ENCODE results near the gene TRAF5. TPM values are rescaled to one million over a fixed set of nuclear protein-coding genes. Genes with fewer than 3 reads are reported as not detected.
"Not testable (repeated sequence)": the region's sequence is repeated elsewhere in the genome, so short reads cannot be mapped to it uniquely, and the experiment has no call there.

TRAF5 gene
- total RNA-seq, 1 donor from 2014 or later, result 3.9 TPM

DNA sequence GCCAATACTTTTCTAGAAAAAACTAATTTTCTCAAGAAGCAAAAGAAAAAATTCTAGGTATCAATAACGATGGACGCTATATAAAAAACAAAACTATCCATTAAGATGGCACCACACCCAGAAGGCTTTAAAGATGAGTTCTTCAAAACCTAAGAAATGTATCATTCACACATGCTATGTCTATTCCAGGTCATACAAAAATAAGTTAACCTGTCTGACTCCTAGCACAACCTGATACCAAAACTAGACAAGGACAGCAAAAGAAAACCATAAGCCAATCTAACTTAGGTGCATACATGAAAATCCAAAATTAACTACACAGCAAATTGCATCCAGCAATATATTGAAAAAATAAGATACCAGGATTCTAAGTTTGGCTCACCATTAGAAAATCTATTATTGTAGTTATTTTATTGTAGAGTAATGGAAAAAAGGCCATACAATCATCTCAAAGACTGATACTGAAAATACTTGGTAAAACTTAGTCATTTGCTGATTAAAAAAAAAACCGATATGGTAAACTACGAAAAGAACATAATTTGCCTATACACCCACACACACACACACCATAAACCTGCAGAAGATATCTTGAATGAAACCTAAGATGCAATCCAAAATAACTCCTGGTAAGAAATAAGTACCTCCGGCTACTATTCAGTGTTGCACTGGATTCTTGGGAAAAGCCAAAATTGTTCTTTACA, 55.0 kb downstream of the TRAF5 start:
- TF ChIP-seq, protein P1, sequence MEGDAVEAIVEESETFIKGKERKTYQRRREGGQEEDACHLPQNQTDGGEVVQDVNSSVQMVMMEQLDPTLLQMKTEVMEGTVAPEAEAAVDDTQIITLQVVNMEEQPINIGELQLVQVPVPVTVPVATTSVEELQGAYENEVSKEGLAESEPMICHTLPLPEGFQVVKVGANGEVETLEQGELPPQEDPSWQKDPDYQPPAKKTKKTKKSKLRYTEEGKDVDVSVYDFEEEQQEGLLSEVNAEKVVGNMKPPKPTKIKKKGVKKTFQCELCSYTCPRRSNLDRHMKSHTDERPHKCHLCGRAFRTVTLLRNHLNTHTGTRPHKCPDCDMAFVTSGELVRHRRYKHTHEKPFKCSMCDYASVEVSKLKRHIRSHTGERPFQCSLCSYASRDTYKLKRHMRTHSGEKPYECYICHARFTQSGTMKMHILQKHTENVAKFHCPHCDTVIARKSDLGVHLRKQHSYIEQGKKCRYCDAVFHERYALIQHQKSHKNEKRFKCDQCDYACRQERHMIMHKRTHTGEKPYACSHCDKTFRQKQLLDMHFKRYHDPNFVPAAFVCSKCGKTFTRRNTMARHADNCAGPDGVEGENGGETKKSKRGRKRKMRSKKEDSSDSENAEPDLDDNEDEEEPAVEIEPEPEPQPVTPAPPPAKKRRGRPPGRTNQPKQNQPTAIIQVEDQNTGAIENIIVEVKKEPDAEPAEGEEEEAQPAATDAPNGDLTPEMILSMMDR (IDR thresholded peaks at IDR 0.05), result no peak
- Histone ChIP-seq H3K27me3 (no peaks in the 10 kb centered on the region), H3K4me1 (no peaks in the 10 kb centered on the region), H3K36me3 (peaks cover 0 to 3% of the 10 kb centered on the region in 2 donors), H3K27ac (peak overlapping the region in 1 of 2 donors; percentile 100), H3K4me3 (peak overlapping the region; percentile 71 to 96), H3K9me3 (no peaks in the 10 kb centered on the region)
- DNase-seq (ENCODE audit: low spot score in 2 of 2), result no peak
- intact Hi-C loops (cut with DNase I), result loop anchor here (1.0 to 10.0 kb wide), 5 partner anchors 36 to 263 kb away; partner anchors contain the start of genes RCOR3 and TRAF5

DNA sequence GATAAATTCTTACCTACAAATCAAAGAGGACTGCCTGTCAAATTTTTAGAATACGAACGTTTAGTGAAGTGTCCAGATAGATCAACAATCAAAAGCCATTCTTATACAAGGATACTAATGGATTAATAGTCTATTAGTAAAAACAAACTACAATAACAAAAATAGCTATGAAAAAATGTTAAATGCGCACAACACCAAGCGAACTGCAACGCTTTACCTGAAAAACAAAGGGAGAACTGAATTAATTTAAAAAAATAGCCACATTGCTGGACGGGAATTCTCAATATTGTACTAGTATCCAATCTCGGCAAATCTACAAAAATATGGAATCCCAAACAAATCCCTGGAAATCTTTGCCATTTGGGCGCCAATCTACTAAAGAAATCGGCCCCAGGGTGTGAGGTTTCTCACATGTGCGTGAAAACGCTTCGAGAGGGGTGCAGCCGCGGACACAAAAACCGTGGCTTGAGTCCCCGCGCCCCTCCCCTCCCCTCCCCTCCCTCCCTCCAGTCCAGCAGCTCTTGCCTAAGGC, 55.6 kb downstream of the TRAF5 start:
- intact Hi-C loops (cut with DNase I), result loop anchor here (1.0 to 10.0 kb wide), 5 partner anchors 35 to 263 kb away; partner anchors contain the start of genes RCOR3 and TRAF5
- Histone ChIP-seq H3K9me3 (no peaks in the 10 kb centered on the region), H3K4me1 (no peaks in the 10 kb centered on the region), H3K36me3 (no peaks in the 10 kb centered on the region), H3K27ac (peak overlapping the region; percentile 93 to 100), H3K4me3 (peak overlapping the region; percentile 71 to 96), H3K27me3 (no peaks in the 10 kb centered on the region)
- TF ChIP-seq, protein P1 (IDR thresholded peaks at IDR 0.05), result no peak
- no peak for DNase-seq (ENCODE audit: low spot score in 2 of 2)

DNA sequence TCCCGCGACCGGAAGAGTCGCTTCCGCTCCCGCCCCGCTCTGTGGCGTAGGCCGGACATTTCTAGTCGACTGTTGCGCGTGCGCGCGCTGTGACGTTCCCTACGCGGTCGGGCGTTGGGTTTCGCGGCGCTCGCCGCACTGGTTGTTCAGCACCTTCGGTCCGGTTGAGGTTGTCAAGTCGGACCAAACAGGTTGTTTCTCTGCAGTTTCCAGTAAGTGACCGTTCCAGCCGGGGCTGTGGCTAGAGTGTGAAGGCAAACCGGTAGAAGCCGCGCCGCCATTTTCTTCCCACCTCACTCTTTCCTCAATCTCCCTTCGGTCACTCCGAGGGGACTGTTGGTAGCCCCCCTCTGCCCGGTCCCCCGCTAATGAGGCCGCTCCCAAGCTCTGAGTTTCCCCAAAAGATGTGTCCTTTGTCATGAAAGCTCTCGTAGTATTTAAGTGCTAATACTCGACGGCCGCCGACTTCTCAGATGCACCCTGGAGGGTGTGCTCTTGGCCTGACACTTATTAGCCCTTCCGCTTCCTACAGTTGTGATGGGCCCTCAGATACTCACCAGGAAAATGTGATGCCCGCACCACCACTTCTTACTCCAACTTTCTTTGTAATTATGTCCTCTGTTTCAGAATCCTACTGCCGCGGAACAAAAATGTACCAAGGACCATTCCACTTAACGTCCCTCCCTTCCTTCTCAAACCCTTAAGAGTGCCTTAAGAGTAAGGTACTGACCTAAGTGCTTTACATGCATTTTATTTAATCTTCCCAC, 56.3 kb downstream of the TRAF5 start:
- Histone ChIP-seq H3K4me3 (peak overlapping the region; percentile 71 to 96), H3K36me3 (no peaks in the 10 kb centered on the region), H3K27me3 (no peaks in the 10 kb centered on the region), H3K9me3 (no peaks in the 10 kb centered on the region), H3K4me1 (no peaks in the 10 kb centered on the region), H3K27ac (peak overlapping the region; percentile 93 to 100)
- peak; percentile 59 to 96 for DNase-seq (ENCODE audit: low spot score in 2 of 2)
- intact Hi-C loops (cut with DNase I), result loop anchor here (1.0 to 10.0 kb wide), 6 partner anchors 34 to 262 kb away; partner anchors contain the start of genes RCOR3 and TRAF5
- TF ChIP-seq, protein P1 (IDR thresholded peaks at IDR 0.05), result peak in 1 of 3 experiments; percentile 3

DNA sequence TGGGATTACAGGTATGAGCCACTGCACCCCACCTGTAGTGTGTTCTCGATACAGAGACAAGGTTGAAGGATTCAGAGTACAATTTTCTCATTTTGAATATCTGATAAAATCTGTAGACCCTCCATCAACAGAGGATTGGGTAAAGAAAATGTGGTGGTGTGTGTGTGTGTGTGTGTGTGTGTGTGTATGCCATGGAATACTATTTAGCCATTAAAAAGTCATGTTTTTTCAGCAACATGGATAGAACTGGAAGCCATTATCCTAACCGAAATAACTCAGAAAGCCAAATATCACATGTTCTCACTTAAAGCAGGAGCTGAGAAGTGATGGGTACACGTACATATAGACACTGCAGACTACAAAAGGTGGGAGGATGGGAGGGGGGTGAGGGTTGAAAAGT, 57.9 kb downstream of the TRAF5 start:
- Histone ChIP-seq H3K27ac (no peak overlapping the region), H3K4me1 (no peaks in the 10 kb centered on the region), H3K9me3 (no peaks in the 10 kb centered on the region), H3K36me3 (no peaks in the 10 kb centered on the region), H3K27me3 (no peaks in the 10 kb centered on the region), H3K4me3 (no peak overlapping the region)
- no peak for DNase-seq (ENCODE audit: low spot score in 2 of 2)
- TF ChIP-seq, protein P1 (IDR thresholded peaks at IDR 0.05), result no peak
- intact Hi-C loops (cut with DNase I), result loop anchor here (5.0 to 10.0 kb wide), 3 partner anchors 33 to 260 kb away; no protein-coding TSS in a partner anchor

DNA sequence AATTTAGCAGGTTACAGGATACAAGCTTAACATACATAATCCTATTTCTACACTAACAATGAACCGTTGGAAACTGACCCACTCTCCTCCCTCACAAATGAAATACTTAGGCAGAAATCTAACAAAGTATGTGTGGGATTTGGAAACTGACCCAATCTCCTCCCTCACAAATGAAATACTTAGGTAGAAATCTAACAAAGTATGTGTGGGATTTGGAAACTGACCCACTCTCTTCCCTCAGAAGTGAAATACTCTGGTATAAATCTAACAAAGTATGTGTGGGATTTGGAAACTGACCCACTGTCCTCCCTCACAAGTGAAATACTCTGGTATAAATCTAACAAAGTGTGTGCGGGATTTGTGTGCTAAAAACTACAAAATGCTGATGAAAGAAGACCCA, 60.3 kb downstream of the TRAF5 start:
- Histone ChIP-seq H3K36me3 (no peaks in the 10 kb centered on the region), H3K4me3 (no peak overlapping the region), H3K4me1 (no peaks in the 10 kb centered on the region), H3K27me3 (no peaks in the 10 kb centered on the region), H3K27ac (no peak overlapping the region), H3K9me3 (no peaks in the 10 kb centered on the region)
- intact Hi-C loops (cut with DNase I), result loop anchor here (10.0 kb wide), 1 partner anchor 258 kb away; no protein-coding TSS in a partner anchor
- TF ChIP-seq, protein P1 (IDR thresholded peaks at IDR 0.05), result no peak
- no peak for DNase-seq (ENCODE audit: low spot score in 2 of 2)

DNA sequence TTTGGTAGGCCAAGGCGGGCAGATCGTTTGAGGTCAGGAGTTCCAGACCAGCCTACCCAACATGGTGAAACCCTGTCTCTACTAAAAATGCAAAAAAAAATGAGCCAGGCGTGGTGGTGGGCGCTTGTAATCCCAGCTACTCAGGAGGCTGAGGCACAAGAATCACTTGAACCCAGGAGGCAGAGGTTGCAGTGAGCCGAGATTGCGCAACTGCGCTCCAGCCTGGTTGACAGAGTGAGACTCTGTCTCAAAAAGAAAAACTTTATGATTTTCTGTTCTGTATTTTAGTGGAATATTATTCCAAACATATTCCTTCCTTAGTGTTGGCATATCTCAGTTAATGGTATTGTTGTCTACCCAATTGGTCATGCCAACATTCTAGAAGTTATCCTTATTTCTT, 64.2 kb downstream of the TRAF5 start:
- H3K4me1 ChIP-seq; H3K9me3 ChIP-seq; intact Hi-C loops (cut with DNase I); H3K36me3 ChIP-seq; H3K27me3 ChIP-seq; DNase-seq (ENCODE audit: low spot score in 2 of 2); H3K27ac ChIP-seq; H3K4me3 ChIP-seq: not testable (repeated sequence)
